ENCODE data around the gene GAS2L3. TPM values are rescaled to one million over a fixed set of nuclear protein-coding genes. Genes with fewer than 3 reads are reported as not detected.

The GAS2L3 gene
- total and polyA plus RNA-seq, 12 donors, result 0.43 to 5.6 (median 1.7) TPM

DNA sequence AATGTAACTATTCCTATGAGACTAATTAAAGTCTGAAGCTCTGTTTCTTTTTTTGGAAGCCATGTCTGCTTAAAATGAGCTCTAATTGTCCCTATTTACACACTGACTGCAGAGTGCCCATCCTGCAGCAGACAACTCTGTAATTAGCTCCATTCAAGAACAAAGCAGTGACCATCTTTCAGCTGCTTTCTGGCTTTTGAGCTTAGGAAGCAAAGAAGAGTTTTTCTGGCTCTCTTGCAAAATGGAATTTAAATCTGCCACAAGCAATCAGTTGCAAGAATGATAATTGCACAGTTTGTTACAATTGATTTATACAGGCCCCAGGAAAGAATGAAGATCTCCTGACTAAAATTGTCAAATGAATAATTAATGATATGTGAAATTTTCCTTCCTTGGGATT lies 83.4 kb downstream of the GAS2L3 start:
- intact Hi-C loops (cut with DNase I), result no loop called here
- no peak overlapping the region for H3K27ac ChIP-seq
- peaks cover 0 to 19% (median under 1%) of the 10 kb centered on the region in 7 donors for H3K27me3 ChIP-seq
- no peaks in the 10 kb centered on the region for H3K4me1 ChIP-seq
- H3K36me3 ChIP-seq, result no peaks in the 10 kb centered on the region
- no peak for ATAC-seq
- no peak for DNase-seq
- H3K9me3 ChIP-seq, result peaks cover 0 to 14% (median 3%) of the 10 kb centered on the region in 11 donors
- TF ChIP-seq CTCF (IDR thresholded peaks at IDR 0.05), result no peak
- H3K4me3 ChIP-seq, result no peak overlapping the region

GRCh38 chr12:100661300-100661951 lies 87.9 kb downstream of the GAS2L3 start:
- ATAC-seq (no peak), DNase-seq (no peak)
- intact Hi-C loops (cut with DNase I), result loop anchor here in 1 of 10 donors (10.0 kb wide), 1 partner anchor 317 kb away; no protein-coding TSS in a partner anchor
- no peak overlapping the region for H3K27ac ChIP-seq
- H3K27me3 ChIP-seq, result peaks cover 0 to 19% (median 3%) of the 10 kb centered on the region in 7 donors
- H3K36me3 ChIP-seq, result no peaks in the 10 kb centered on the region
- WGBS, 2 donors, result 38 to 42% methylated on average over 6 of the region's 6 CpGs
- no peaks in the 10 kb centered on the region for H3K4me1 ChIP-seq
- H3K9me3 ChIP-seq, result peaks cover 0 to 14% (median 3%) of the 10 kb centered on the region in 11 donors
- no peak overlapping the region for H3K4me3 ChIP-seq
- no peak for TF ChIP-seq CTCF (IDR thresholded peaks at IDR 0.05)

DNA sequence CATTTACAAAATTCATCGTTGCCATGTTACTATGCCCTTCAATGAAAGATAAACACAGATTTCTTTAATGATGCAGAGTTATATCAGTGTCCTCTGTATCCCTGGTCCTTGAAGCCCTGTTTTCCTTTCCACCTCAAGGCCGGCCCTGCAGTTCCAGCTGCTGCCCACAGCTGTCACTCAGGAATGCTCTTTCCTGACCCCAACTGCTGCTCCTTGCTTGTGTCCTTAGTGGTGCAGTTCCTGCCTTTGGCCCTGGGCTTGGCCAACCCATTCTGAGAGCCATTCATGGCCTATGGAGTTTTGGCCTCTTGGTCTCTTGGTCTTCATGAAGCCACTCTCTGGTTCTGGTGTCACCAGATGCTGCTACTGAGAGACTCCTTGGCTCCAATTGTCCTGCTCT lies 93.1 kb downstream of the GAS2L3 start:
- ATAC-seq (no peak), DNase-seq (no peak)
- TF ChIP-seq CTCF (IDR thresholded peaks at IDR 0.05), result no peak
- intact Hi-C loops (cut with DNase I), result loop anchor here in 1 of 10 donors (5.0 to 10.0 kb wide), 2 partner anchors 76 to 322 kb away; no protein-coding TSS in a partner anchor
- Histone ChIP-seq H3K9me3 (no peaks in the 10 kb centered on the region), H3K27me3 (peaks cover 0 to 8% (median 4%) of the 10 kb centered on the region in 7 donors), H3K36me3 (no peaks in the 10 kb centered on the region), H3K4me1 (no peaks in the 10 kb centered on the region), H3K27ac (no peak overlapping the region), H3K4me3 (no peak overlapping the region)
- WGBS, 2 donors, result 53 to 66% methylated on average over 2 of the region's 2 CpGs

- WGBS, 2 donors, result 33 to 37% methylated on average over 9 of the region's 9 CpGs
- TF ChIP-seq CTCF (IDR thresholded peaks at IDR 0.05), result peak; percentile 30 to 80 (median 66)
- Histone ChIP-seq H3K4me1 (no peaks in the 10 kb centered on the region), H3K9me3 (no peaks in the 10 kb centered on the region), H3K27me3 (peaks cover 0 to 13% (median 7%) of the 10 kb centered on the region in 7 donors), H3K36me3 (no peaks in the 10 kb centered on the region), H3K4me3 (no peak overlapping the region), H3K27ac (no peak overlapping the region)
- intact Hi-C loops (cut with DNase I), result loop anchor here in 1 of 10 donors (5.0 to 10.0 kb wide), 2 partner anchors 73 to 324 kb away; no protein-coding TSS in a partner anchor
- DNase-seq (peak; percentile 43 to 61), ATAC-seq (peak in 3 of 8 donors; percentile 39 to 53 (median 49))
These were observed 95.6 kb downstream of the GAS2L3 start for GRCh38 chr12:100668945-100669536.
